Activated T-cell treated with anti-CD3 and anti-CD28 coated beads for 1 hour (primary cell): ENCODE results near the gene STRADA.
A peak's percentile ranks its signal among the peaks of the same experiment; 100 is the strongest.

ENCODE experiments used
- DNase-seq: peaks from one replicate; pipeline ENCODE4 v3.0.0-alpha.2; 2020; ENCODE audit warnings: low read depth

The STRADA gene

DNA sequence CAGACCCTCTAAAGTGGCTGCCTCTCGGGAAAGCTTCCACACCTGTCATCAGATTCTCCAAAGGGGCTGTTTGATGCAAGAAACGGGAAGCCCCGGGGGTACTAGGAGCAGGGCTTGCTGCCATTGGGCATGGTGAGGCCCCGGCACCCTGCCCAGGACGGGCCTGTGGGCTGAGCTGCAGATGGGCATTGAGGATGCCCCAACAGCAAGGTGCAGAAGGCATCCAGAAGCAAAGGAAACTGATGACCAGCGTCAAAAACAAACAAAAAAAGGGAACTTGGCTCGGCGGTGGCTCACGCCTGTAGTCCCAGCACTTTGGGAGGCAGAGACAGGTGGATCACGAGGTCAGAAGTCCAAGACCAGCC lies 40.2 kb downstream of the STRADA start:
- DNase-seq, result no peak

- DNase-seq, result peak; percentile 38
Measured at GRCh38 chr17:63700528-63701455, 40.8 kb downstream of the STRADA start.

- peak; percentile 83 for DNase-seq
Measured at GRCh38 chr17:63699638-63700527, 41.7 kb downstream of the STRADA start, which contains the start of gene LIMD2. Gene LIMD2 (minus strand): TSS chr17:63700125. CDS start chr17:63699298, 827 bp downstream.

DNA sequence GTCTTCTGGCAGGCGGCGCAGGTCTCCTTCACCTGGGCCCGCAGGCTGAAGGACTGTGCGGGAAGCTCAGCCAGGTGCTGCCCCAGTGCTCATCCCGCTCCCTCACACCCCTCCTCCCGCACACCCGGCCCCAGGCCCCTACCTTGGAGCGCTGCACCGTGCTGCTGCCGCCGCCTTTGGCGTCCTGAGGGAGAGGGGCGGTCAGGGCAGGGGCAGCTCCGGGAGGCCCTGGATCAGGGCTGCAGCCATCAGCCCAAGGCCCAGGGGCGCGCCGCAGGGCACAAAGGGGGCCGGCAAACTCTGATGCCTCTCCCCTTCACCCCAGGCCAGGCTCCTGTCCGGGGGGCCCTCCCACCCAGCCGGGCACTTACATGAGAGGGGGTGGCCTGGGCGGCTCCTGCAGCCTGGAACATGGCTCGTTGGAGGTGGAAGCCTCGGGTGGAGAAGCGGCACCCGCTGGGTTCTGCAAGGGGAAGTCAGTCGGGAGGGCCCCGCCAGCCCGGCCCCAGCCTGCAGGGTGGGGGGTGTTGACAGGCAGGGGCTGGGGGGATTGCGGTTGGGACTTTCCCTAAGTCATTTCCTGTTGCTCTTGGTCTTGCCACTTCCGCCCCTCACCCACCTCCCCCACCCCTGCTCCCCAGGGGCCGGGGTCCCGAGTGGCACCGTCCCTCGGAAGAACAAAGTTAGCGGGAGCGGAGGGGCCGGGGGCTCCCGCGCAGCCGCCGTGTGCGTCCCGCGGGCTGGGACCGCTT lies 42.5 kb downstream of the STRADA start:
- peak; percentile 80 for DNase-seq

DNA sequence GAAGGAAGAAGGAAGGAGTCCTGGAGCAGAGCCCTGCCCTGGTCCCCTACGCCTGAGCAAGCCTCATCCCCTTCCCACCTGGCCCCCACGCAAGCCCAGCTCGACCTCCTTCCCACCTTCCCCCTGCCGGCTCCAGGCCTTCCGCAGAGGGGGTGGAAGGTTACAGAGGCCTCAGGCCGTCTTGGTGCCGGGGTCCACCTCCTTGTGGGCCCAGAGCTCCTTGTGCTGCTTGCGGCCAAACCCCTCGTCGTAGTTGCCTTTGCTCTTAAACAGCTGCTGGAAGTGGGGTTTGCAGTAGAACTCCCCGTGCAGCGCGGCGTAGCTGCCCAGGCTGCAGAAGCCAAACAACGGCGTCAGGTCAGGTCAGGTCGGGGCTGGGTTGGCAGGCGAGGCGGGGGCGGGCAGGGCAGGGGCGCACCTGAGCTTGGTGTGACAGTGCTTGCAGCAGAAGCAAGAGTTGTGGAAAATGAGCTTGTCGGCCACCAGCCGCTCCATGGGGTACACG lies 43.2 kb downstream of the STRADA start:
- no peak for DNase-seq

DNA sequence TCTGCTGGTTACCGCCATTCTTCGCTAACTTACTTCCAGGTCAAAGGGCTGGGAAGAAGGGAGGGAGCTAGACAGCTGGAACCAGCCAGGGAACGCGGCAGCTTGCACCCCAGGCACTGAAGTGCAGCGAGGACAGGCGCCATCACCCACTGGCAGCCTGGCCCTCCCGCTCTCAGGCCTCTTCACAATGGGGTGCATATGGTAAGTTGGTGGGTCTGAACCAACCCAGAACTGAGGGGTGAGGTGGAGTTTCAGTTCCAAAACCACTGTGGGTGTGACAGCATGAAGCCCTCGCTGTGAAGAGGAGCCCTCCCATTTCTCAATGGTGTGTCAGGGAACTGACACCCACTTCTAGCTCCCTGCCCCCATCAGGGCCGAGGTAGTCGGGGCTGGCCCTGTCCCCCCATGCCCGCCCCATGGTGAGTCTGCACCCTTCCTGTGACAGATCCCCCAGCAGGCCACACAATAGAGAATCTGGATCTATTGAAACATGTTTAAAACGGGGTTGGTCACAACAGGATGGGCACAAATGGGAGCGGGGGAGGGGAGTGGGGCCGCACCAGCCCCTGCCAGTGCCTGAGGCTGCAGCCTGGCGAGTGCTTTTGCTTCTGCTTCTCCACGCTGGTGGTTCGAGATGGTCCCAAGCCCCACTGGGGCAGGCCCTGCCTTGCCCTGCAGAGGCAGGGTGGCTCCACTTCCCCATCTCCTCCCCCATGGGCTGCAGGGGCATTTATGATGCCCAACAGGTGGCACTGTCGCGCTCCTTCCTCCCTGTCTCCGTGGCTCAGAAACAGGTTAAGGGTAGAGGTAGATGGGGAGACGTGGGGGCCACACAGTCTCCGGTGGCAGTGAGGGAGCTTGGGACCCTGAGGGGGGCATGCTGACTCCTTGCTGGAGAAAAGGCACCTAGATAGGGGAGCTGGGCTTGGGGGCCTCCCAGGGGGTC lies 44.0 kb downstream of the STRADA start:
- DNase-seq, result peak; percentile 70

DNA sequence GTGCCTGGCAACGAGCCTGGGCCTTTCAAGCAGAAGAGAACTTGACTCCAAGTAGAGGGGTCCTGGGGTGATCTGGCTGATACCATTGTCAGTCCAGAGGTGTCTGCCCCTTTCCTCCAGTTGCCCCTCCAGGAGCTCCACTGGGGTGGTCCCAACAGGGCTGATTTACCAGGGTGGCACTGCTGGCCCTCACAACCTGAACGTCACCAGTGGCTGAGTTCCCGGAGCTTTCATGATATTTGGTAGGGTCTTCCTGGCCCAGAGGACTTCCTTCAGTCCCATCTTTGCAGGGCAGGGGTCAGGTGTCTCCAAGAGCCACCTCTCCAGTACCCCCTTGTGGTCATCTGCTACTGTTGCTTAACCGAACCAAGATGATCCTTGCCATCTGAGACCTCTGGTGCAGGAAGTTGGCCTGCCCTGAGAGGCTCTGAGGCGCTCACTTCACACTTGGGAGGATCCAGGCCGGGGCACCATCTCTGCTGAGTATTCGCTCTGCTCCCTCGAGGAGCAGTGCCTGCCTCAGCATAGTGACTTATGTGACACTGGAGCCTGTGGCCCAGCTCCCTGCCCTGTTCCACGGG lies 45.1 kb downstream of the STRADA start:
- no peak for DNase-seq

DNA sequence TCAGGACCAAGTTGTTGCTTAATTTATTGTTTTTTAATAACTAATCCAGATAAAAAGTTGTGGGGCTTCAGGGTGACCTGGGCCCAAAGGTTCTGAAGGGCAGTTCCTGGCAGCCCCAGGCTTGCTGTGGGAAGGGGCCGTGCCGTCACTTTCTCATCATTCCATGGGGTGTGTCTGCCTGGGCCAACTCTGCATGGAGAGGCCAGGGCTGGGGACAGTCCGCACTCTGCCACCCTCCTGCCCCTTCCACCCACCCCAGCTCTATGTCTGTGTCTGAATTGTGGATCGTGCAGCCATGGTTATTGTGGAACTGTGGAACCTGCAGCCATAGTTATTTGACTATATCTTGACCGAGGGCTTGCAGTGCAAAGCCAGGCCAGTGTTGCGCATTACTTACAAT lies 45.7 kb downstream of the STRADA start:
- no peak for DNase-seq

- no peak for DNase-seq
Measured at GRCh38 chr17:63694950-63695773, 46.4 kb downstream of the STRADA start.

DNA sequence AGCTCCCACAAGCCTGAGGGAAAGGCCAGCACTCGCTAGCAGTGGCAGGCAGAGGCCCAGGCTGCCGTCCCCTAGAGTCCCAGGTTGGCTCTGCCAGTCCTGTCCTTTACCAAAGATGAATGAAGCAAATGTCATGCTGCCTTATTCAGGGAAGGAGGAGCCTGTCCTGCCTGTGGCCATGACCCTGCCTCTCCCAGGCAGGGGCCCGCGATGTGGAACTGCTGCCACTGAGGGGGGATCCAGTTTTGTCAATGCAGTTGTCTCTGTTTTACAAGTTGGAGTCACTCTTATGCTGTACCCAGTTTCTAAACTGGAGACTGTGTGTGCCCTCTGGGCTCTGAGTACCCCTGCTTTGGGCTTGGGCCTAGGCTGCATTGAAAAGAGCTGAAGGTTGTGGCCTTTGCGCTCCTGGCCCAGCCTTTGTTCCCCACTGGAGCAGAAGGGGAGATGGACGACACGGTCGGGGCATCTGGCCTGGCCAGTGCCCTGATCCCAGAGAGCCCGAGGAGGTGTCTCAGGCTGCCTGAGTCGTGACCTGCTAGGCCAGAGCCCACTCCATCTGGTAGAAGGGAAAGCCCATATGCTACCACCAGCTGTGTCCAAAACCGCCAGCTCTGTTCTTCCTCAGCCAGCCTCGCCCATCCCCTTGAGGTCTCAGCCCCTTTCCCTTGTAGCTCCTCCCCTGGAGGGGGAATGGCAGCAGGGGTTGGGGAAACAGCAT lies 47.2 kb downstream of the STRADA start:
- no peak for DNase-seq

GRCh38 chr17:63693411-63694113 lies 48.0 kb downstream of the STRADA start:
- no peak for DNase-seq

GRCh38 chr17:63692195-63692816 lies 49.3 kb downstream of the STRADA start:
- DNase-seq, result no peak

- DNase-seq, result no peak
Measured at GRCh38 chr17:63689479-63689878, 52.1 kb downstream of the STRADA start.

GRCh38 chr17:63688396-63689020 lies 53.1 kb downstream of the STRADA start:
- no peak for DNase-seq

GRCh38 chr17:63686138-63686685 lies 55.4 kb downstream of the STRADA start:
- no peak for DNase-seq

- no peak for DNase-seq
Measured at GRCh38 chr17:63685578-63685977, 56.0 kb downstream of the STRADA start.

- no peak for DNase-seq
Measured at GRCh38 chr17:63685041-63685440, 56.6 kb downstream of the STRADA start.
